Measurements from ENCODE around the gene PEX11G. TPM values are rescaled to one million over a fixed set of nuclear protein-coding genes. Genes with fewer than 3 reads are reported as not detected.

Gene PEX11G
- total RNA-seq, 1 experiment from 2014 or later, result 1.5 TPM

DNA sequence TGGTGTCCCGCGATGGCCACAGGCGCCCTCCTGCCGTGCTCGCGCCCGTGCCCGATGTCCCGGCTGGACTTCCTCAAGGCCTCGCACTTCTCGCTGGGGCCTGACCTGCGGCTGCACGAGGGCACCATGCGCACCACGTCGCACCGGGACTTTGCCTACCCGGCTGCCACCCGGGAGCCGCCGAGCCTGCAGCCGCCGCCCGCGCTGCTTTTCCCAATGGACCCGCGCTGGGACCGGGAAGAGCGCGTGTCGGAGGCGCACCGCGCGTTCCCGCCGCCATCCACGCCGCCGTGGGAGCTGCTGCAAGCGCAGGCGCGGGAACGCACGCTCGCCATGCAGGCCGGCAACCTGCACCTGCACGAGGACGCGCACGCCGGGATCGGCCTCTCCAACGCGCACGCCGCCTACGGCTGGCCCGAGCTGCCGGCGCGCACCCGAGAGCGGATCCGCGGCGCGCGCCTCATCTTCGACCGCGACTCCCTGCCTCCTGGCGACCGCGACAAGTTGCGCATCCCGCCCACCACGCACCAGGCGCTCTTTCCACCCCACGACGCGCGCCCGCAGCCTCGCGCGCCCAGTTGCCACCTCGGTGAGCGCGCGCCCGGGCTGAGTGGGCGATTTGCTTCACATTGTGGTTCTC, 12.1 kb upstream of the PEX11G start:
- peak; percentile 63 for DNase-seq (ENCODE audit: extremely low read depth, low read depth)

DNA sequence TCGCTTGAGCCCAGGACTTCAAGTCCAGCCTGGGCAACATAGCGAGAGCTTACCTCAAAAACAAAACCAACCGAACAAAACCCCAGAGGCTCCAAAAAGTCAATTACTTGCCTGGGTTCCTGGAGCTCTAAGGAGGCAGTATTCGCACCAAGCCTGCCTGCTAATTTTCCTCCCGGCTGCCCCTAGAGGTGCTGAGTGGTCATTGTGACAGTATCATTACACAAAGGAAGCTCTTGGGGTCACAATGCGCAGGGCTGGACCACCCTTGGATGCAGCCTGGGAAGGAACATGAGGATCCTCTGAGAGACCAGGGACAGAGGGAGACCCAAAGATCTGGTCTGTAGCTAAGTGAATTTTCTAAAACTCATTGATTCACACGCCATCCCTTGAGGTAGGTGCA, 8.5 kb upstream of the PEX11G start:
- no peak for DNase-seq (ENCODE audit: extremely low read depth, low read depth)

DNA sequence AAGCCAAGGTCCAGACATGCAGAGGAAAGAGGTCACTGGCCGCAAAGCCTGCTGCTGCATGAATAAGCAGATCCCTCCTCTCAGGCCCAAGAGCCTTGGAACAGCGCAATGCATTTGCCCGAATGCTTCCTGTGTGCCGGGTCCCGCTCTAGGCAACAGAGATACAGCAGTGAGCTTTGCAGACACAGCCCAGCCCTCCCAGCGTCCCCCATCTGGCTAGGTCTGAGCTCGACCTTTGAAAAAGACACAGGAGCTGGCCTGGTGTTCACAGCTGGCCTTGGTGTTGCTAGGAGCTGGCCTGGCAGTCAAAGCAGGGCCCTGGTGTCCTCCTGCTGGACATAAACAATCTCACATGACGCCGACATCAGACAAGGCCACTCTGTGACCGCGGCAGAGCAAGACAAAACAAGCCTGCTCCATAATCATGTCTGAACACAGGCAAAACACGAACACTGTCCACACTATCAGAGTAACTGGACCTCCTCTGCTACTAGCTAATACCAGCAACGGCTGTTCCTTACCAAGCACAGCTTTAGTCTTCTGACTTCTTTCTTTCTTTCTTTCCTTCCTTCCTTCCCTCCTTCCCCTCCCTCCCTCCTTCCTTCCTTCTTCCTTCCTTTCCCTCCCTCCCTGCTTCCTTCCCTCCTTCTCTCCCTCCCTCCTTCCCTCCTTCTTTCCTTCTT, 5.7 kb upstream of the PEX11G start:
- no peak for DNase-seq (ENCODE audit: extremely low read depth, low read depth)

DNA sequence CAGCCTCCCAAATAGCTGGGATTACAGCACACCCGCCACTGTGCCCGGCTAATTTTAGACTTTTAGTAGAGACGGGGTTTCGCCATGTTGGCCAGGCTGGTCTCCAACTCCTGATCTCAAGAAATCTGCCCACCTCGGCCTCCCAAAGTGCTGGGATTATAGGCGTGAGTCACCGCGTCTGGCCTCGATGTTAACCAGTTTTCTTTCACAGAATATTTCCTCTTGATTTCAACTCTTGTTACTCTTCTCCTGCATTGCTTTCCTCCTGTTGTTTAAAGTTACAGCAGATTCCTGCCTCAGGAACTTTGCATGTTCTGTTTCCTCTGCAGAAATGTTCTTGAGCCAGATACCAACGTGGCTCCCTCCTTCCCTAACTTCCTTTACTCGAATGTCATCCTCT, 3.7 kb upstream of the PEX11G start:
- peak; percentile 24 for DNase-seq (ENCODE audit: extremely low read depth, low read depth)

DNA sequence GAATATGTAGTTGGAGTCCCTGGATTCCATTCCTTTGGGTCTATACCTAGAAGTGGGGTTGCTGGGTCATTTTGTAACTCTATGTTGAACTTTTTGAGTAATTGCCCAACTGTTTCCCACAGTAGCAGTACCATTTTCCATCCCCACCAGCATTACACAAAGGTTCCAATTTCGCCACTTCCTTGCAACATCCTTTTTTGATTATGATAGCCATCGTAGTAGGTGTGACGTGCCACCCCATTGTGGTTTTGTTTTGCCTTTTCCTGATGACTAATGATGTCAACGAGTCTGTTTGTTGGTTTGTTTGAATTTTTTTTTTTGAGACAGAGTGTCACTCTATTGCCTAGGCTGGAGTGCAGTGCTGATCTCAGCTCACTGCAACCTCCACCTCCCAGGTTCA, 3.3 kb upstream of the PEX11G start:
- peak; percentile 91 for DNase-seq (ENCODE audit: extremely low read depth, low read depth)

DNA sequence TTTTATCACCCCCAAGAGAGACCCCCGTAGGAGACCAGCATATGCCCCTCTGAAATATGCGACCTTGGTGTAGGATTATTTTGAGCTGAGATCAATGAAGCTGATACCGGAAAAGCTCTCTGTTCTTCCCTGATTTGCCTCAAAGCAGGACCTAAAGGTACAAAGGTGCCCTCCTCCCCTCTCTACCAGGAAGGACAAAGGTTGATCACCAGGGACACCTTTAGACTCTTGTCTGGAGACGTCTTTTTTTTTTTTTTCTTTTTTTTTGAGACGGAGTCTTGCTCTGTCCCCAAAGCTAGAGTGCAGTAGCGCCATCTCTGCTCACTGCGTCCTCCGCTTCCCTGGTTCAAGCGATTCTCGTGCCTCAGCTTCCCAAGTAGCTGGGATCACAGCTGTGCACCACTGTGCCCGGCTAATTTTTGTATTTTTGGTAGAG, 792 bp upstream of the PEX11G start:
- no peak for DNase-seq (ENCODE audit: extremely low read depth, low read depth)

DNA sequence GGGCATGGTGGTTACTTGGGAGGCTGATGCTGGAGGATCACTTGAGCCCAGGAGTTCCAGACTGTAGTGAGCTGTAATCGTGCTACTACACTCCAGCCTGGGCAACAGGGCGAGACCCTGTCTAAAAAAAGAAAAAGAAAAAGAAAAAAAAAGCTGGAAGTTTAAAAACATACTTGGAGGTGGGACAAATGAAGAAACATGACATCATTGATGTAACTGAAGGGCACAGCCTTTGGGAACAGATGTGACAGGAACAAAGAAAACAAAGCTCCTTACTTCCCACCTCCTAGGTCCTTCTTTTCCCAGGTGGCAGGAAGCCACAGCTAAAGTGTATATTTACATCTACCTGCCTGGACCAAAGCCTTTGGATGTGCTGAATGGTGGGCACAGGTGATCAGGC, 1.9 kb downstream of the PEX11G start:
- no peak for DNase-seq (ENCODE audit: extremely low read depth, low read depth)

DNA sequence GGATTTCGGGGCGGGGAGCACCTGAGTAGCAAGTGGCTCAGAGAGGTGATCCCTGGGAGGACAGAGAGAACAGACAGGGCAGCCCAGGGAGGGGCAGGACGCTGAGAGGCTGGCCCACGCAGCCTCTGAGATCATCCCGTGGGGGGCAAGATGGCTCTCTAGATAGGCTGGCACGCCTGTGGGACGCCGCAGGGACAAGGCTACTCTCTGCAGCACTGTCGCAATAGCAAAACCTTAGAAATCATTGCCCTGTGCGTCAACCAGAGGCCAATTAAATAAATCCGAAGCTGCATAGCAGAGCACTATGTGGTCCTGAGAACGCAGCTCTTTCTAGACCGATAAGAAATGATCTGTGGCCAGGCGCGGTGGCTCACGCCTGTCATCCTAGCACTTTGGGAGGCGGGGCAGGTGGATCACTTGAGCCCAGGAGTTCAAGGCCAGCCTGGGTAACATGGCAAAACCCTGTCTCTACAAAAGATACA, 5.1 kb downstream of the PEX11G start:
- DNase-seq (ENCODE audit: extremely low read depth, low read depth), result no peak

DNA sequence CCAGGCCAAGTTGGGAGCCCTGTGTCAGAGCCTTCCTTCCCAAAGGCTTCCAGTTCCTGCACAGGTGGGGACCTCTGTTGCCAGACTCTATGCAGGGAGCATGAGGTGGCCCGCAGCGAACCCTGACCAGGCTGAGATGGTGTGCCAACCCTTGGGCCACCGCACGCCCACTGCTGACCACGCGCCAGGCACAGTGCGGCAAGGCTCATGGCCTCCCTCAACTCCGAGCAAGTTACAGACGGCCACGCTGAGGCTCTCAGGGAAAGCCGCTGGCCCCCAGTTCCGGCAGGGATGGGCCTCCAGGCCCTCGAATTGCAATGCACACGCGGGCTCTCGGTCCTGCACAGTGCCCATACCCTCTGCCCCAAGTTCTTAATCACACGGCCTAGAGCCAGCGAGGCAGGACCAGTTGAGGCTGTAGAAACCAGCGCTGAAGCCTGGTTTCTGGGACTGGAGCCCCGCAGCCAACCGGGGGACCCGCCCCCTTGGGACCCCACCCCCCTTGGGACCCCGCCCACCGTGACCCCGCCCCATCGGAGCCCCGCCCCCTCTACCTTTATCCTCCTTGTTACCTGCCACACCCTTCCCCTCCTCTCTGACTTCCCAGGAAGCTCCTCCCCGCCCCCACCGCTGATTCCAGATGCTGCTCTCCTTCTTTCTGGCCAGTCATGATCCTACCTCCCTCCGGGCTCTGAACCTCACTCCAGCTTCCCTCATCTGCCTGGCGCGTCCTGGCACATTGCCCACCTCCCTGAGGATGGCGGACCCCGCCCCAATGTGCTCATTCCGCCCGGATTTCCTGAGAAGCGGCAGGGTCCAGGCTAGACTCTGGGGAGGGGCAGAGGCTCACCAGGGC, 6.0 kb downstream of the PEX11G start:
- no peak for DNase-seq (ENCODE audit: extremely low read depth, low read depth)

DNA sequence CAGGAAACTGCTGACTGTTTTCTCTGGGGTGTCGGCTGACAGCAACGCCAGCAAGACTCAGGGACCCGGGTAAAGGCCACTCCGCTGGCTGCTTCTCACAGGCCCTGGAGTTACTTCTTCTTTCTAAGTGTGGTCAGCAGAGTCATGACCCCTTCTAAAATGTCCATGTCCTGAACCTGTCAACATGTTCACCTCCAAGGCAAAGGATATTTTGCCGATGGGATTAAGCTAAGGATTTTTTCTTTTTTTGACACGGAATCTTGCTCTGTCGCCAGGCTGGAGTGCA, 7.9 kb downstream of the PEX11G start:
- DNase-seq (ENCODE audit: extremely low read depth, low read depth), result no peak

DNA sequence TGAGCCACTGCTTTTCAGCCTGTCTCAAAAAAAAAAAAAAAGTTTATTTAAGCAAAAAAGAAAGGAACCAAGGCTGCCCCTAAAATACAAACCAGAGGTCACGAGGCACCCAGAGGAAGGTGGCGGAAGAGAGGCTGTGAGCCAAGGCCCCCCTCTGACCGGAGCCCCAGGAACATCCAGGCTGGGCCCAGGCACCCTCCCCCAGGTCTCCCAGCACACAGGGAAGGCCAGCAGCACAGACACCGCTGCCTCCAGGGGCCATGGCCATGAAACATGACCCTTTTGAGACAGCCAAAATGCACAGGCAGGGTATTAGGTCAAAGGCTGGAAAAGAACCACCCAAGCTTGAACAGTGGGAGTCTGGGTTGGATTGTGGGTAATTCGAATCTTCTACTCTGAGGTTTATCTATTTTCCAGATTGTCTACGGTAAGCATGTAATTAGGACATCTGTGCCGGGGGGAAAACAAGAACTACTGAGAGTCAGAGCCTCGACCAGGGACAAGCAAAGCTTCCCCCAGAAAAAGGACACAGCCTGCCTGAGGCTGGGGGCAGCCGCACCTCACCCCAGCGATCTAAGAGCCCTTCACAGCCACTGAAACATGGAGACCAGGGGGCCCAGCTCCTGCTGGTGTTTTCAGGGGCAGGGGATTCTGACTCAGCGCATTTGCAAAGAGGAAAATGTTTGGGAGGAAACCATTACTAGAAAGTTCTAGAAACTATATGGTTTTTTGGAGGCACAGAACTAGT, 8.4 kb downstream of the PEX11G start:
- DNase-seq (ENCODE audit: extremely low read depth, low read depth), result no peak

DNA sequence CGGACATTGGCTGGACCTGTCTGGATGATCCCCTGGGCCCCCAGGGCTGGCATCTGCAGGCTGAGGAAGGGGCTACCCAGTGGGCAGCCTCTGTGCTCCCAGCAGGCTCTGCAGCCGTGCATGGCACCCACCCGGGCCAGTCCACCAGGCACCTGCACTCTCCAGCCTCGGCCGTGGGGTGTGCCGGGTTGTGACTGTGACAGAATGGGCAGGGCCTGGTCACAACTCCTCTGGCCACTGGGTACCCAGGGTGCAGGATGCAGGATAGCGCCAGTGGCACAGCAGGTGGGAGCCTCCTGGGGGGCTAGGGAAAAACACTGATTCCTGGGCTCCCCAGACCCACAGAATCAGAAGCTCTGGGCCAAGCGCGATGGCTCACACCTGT, 10.0 kb downstream of the PEX11G start:
- DNase-seq (ENCODE audit: extremely low read depth, low read depth), result no peak

DNA sequence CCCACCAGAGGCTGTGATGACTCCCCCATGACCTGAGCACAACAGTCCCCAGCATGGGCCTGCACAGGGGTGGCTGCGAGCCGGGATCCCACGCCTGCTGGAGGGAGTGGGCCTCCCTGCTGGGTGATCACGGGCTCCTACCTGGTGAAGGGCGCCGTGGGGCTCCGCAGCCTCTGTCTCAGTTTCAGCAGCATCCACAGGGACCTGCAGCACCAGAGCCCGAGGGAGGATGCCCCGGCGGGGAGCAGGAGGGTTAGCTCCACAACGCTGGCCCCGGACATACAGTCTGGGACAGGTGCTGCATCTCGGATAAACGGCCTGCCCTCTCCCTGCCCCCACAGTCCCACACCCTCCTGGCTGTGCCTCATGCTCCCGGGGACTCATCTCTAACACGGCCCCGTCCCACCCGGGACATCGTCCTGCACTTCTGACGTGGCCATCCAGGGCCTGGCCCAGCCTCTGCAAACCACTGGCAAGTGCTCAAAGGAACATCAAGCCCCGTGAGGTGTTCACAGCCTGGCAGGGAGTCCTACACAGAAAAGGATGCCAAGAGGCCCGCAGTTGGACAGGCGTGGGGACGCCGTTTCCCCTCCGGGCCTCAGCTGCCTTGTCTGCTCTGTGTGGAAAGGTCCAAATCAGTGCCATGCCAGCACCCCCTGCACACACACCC, 10.5 kb downstream of the PEX11G start:
- DNase-seq (ENCODE audit: extremely low read depth, low read depth), result no peak

DNA sequence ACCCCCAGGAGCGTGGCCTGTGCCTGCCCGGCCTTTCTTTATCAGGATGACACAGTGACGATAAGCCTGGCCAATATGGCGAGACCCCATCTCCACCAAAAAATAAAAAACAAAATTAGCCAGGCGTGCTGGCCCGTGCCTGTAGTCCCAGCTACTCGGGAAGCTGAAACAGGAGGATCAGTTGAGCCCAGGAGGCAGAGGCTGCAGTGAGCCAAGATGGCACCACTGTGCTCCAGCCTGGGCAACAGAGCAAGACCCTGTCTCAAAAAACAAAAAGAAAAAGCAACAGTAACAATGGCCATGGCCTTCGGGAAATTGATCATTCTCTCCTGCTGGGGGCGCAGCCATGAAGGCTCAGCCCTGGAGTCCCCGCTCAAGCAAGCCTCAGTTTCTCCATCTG, 11.1 kb downstream of the PEX11G start:
- DNase-seq (ENCODE audit: extremely low read depth, low read depth), result no peak

DNA sequence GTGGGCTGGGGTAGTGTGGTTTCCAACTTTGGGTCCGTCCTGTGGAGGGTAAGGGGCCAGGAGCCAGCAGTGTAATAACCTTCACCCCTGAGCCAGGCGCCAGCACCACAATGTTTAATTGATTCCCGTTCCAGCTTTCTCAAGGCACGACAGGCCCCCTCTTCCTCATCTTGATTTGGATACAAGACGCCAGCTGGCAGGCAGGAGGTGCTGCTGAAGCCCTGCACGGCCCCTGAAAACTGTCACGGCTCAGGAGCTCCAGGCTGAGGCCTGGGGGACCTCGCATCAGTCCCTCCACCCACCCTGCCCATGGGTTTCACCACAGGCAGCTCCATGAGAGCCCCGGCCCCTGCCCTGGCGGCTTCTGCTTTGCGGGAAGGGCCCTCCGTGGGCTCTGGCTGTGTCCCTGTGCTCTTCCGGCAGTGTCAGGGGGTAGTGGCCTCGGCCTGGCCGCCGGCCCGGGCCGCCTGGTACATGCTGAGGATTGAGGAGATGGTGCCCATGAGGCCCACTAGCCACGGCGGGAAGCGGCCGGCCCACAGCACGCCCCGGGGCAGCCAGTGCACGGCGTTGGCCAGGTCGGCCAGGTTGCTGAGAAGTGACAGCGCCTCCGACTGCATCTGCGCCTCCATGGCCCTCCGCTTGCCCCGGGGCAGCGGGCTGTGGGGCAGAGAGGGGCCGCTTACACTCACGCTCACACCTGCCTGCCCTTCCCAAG, 11.9 kb downstream of the PEX11G start:
- DNase-seq (ENCODE audit: extremely low read depth, low read depth), result no peak

DNA sequence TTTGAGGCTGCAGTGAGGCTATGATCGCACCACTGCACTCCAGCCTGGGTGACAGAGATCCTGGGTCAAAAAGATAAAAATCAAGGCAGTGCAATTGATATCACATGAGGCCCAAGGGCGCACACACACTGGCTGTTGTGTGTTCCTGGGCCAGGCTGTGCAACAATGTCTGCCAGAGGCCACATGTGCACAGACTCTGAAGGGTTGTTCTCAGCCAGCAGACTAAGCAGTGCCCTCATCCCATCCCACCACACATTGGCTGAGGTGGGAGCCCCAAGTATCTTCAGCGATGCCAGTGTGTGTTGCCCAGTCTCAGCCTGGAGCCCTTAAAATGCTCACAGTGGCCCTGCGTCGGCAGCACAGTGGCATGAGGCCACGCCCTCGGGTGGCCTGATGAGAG, 12.6 kb downstream of the PEX11G start:
- no peak for DNase-seq (ENCODE audit: extremely low read depth, low read depth)

DNA sequence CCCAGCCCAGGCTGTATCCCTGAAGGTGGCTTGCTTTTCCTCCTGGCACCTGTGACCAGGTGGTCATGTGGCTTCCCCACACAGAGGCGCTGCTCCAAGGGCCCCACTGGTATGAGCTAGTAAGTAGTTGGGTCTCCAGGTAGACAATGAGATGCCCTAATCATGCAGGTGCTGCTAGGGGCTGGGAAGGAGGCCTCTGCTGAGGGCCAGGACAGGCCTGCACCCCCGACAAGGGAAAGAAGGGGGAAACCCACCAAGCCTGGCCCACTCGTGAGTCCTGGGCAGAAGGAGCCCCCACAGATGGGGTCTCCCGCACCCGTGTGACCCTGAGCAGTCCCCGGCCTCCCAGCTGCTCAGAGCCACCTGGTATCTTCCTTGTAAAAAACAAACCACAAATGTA, 13.2 kb downstream of the PEX11G start:
- no peak for DNase-seq (ENCODE audit: extremely low read depth, low read depth)

DNA sequence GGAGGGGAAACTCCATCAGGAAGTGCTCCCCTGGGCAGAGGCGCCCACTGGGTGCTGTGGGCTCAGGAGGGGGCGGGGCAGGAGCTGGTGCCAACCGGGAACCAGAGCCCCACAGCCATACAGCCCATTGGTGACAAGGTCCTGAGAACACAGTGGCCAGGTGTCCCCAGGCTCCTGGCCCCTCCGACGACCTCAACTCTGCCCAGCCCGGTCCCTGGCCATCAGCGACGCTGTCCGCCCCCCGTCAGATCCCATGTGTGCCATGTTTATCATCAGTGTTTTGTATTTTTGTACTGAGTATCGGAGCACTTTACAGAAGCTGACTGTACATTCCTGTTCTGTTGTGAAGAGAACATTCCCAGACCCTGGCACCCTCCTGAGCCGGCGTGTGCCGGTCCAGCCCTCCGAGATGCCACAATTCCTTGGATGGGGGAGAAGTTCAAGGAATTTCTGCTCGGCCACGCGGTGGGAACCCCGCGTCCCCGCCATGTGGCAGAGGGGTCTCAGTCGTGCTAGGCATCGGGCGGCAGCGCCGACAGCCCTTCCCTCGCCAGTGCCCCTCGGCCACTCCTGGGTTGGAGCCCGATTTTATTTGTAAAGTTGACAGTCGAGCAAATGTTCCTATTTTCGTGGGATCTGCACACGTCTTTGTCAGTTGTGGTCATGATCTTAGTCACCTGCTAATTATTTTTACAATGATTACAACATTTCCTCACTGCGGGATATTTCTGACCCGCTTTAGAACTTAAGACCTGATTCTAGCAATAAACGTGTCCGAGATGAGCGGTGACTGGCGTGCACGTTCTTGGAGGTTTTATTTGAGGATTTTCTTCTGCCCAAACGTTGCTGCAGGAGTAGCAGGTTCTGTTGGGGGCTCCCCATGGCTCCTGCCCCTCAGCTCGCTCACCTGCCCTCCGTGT, 16.9 kb downstream of the PEX11G start:
- no peak for DNase-seq (ENCODE audit: extremely low read depth, low read depth)

Measured in NCI-H460 (cell line).